Neuron (in vitro differentiated cells): ENCODE measurements around the gene ECM2.

Experiments
- H2AFZ ChIP-seq: one replicate; pipeline ENCODE4 v1.6.1; 2013; ENCODE audit warnings: low read depth, mild to moderate bottlenecking, inconsistent platforms, low read length, moderate library complexity
- H3K27me3 ChIP-seq: one replicate; pipeline ENCODE4 v1.6.1; 2013; ENCODE audit warnings: low read length; ENCODE audit not compliant: insufficient read depth
- H3K36me3 ChIP-seq: one replicate; pipeline ENCODE4 v1.6.1; 2013; ENCODE audit warnings: low read length; ENCODE audit not compliant: insufficient read depth
- H3K4me1 ChIP-seq: one replicate; pipeline ENCODE4 v1.6.1; 2013; ENCODE audit warnings: low read length; ENCODE audit not compliant: insufficient read depth
- H3K4me3 ChIP-seq: 2 replicates; pipeline ENCODE4 v1.5.1; 2013; ENCODE audit warnings: mild to moderate bottlenecking, low read length, moderate library complexity
- H3K9me3 ChIP-seq: one replicate; pipeline ENCODE4 v1.6.1; 2013; ENCODE audit warnings: low read length

The ECM2 gene

DNA sequence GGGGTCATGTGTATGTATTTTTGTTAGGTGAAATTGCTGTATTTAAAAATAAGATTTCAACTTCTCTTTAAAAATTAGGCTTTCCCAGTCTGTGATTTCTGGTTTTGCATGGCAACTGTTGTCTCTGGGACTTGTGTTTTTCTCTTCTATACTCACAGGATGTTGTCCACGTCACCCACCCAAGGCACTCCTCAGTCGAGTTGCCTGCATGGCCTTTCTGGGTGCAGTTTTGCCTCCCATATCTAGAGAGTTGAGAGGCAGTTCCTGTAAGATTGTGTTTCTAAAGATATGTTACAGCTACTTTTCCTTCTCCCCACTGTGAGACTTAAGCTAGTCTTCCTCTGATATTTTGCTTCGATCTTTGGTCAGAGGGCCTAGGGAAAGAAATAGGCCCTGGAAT is 51.2 kb downstream of the ECM2 start:
- H3K4me1 ChIP-seq: peaks cover 3% of the 10 kb centered on the region
- H3K9me3 ChIP-seq: no peaks in the 10 kb centered on the region
- no peaks in the 10 kb centered on the region for H3K36me3 ChIP-seq
- no peaks in the 10 kb centered on the region for H3K27me3 ChIP-seq
- no peak overlapping the region for H2AFZ ChIP-seq
- no peak overlapping the region for H3K4me3 ChIP-seq

DNA sequence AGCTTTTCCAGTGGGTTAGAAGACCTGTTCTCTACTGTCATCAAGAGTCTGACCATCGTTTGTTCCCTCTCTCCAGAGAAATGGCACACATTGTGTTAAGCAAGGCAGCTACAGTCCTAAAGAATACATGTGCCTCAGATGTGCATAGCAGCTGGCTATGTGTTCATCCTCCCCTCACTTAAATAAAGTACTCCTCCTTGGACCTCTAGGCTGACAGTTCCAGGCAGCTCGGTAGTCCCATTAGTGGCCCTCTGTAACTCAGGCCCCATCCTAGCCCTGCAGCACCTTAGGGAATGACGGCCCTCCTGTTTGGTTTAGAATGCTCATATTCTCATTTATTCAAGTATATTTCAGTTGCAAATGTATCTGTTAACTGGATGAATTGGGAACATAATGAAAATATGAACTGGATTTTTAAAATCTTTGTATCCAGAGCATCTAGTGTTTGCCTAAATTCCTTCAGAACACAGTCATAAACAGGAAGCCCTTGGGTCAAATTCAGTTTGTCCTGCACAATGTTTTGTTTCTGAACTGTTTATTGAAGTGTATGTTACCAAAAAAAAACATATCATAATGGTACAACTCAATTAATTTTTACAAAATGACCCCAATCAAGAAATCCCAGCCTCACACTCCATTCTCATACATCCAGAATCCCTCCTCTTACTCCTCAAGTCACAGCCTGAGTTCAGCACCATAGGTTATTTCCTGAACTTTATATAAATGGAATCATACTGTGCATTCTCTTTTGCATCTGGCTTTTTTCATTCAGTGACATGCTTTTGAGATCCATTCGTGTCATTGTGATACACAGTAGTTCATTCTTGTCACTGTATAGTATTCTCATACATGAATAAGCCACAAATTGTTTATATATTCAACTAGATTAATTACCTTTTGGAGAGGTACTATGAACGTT is 51.9 kb downstream of the ECM2 start:
- Histone ChIP-seq H2AFZ (no peak overlapping the region), H3K36me3 (no peaks in the 10 kb centered on the region), H3K4me3 (no peak overlapping the region), H3K9me3 (no peaks in the 10 kb centered on the region), H3K27me3 (no peaks in the 10 kb centered on the region), H3K4me1 (peaks cover 3% of the 10 kb centered on the region)

- Histone ChIP-seq H3K27me3 (no peaks in the 10 kb centered on the region), H3K9me3 (no peaks in the 10 kb centered on the region), H2AFZ (no peak overlapping the region), H3K4me1 (peaks cover 3% of the 10 kb centered on the region), H3K4me3 (no peak overlapping the region), H3K36me3 (no peaks in the 10 kb centered on the region)
Observed at GRCh38 chr9:92482805-92483204, 53.0 kb downstream of the ECM2 start.

DNA sequence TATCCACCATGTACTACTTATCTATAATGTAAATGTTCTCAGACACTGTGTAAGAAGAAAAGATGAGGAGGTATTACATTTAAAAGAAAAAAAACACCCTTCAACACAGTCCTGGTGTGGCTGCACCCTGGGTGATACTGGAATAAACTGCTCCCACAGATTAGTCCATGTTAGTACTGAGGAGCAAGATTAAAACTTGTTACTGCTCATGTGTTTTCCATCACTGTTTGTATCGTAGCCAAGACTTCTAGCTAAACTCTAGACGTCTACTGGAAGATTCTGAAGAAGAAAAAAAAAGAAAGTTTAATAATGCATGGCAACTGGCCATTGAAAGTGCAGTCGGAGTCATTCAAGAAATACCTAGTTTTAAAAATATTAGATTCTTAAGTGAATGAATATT is 53.5 kb downstream of the ECM2 start, which contains the start of gene ASPN:
ASPN (minus strand) TSS at position 178 of the 400 bp plus-strand sequence.
- H3K9me3 ChIP-seq: no peaks in the 10 kb centered on the region
- H3K4me1 ChIP-seq: peaks cover 3% of the 10 kb centered on the region
- no peaks in the 10 kb centered on the region for H3K36me3 ChIP-seq
- no peak within 1 kb of the TSS for H2AFZ ChIP-seq
- H3K27me3 ChIP-seq: no peaks in the 10 kb centered on the region
- H3K4me3 ChIP-seq: no peak within 1 kb of the TSS

GRCh38 chr9:92480986-92481633 is 54.7 kb downstream of the ECM2 start:
- H3K36me3 ChIP-seq: no peaks in the 10 kb centered on the region
- no peaks in the 10 kb centered on the region for H3K9me3 ChIP-seq
- H3K27me3 ChIP-seq: no peaks in the 10 kb centered on the region
- no peak overlapping the region for H3K4me3 ChIP-seq
- no peak overlapping the region for H2AFZ ChIP-seq
- peaks cover 3% of the 10 kb centered on the region for H3K4me1 ChIP-seq

DNA sequence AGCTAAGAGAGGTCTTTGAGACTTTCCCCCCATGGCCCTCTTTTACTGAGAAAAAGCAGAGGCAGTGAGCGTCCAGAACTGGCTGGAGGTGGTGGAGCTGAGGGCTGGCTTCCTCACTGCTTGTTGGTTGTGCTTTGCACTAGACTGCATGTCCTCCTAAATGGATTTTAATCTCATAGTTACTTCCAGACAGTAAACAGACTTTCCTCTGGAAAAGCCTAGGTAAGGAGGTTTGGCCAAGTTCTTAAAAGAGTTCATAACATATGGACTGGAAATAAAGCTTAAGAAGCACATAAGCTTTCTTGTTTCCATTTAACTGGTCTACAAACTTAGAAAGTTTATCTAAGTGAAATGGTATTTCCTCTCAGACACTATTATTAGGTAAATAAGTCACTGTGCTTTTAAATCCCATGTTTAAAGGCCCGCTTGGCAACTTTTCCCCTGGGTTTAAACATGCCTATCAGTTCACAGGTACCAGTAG is 55.5 kb downstream of the ECM2 start:
- Histone ChIP-seq H2AFZ (no peak overlapping the region), H3K27me3 (no peaks in the 10 kb centered on the region), H3K4me3 (no peak overlapping the region), H3K4me1 (peaks cover 3% of the 10 kb centered on the region), H3K36me3 (no peaks in the 10 kb centered on the region), H3K9me3 (no peaks in the 10 kb centered on the region)

DNA sequence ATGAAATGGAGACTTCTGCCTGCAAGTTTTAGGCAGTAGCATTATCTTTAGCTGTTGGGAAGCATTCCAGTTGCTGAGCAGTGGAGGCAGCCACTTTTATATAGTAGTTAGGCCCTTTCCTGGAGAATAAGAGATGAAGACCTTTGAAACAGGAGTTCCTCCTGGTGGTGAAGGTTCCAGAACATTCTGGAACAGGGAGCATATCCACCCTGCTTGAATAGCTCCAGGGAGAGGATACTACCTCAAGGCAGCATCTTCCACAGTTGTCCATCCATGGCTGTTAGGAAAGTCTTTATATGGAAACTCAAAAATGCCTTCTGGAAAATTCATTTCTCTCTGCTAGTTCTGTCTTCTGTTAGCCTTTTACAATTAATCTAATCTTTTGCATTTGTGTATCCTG is 56.4 kb downstream of the ECM2 start:
- Histone ChIP-seq H3K36me3 (no peaks in the 10 kb centered on the region), H2AFZ (no peak overlapping the region), H3K27me3 (no peaks in the 10 kb centered on the region), H3K4me1 (peaks cover 3% of the 10 kb centered on the region), H3K4me3 (no peak overlapping the region), H3K9me3 (no peaks in the 10 kb centered on the region)

- Histone ChIP-seq H3K27me3 (no peaks in the 10 kb centered on the region), H3K4me1 (peaks cover 3% of the 10 kb centered on the region), H3K36me3 (no peaks in the 10 kb centered on the region), H2AFZ (no peak overlapping the region), H3K9me3 (no peaks in the 10 kb centered on the region), H3K4me3 (no peak overlapping the region)
Observed at GRCh38 chr9:92478783-92479182, 57.0 kb downstream of the ECM2 start.

DNA sequence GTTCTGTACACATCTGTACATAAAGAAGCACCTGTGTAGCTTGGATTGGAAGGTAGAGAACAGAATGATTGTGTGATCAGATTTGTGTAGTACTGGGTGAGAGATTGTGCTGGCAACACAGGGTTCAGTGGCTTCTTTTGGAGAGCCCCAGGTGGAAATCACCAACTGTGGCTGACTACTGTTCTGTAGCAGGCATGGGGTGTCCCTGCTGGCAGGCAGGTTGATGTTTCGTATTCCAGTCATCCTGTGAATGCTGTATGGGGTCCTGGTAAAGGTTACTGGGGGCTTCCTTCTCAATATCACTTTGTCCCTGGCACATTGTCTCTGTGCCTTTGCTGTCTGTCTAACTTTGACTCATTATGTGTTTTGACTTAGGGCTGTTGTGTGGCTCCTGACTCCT is 58.8 kb downstream of the ECM2 start:
- H3K4me1 ChIP-seq: peaks cover 3% of the 10 kb centered on the region
- H3K4me3 ChIP-seq: no peak overlapping the region
- no peaks in the 10 kb centered on the region for H3K27me3 ChIP-seq
- no peak overlapping the region for H2AFZ ChIP-seq
- no peaks in the 10 kb centered on the region for H3K36me3 ChIP-seq
- H3K9me3 ChIP-seq: no peaks in the 10 kb centered on the region

DNA sequence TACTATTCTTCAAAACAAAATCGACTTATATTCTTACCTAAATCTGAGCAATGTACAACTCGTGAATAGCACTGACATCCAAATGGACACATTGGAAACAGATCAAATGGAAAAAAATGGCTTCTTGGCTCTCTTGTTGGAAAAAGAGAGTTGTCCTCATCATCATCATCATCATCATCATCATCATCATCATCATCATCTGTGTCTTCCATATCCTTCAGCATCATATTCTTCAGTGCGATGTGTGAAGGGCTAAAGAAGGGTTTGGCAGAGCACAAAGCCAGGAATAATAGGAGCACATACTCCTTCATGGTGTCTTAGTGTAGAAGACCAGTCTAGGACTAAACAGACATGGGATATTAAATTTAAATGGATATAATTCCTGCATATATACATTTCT is 61.2 kb downstream of the ECM2 start:
- H3K36me3 ChIP-seq: no peaks in the 10 kb centered on the region
- no peaks in the 10 kb centered on the region for H3K27me3 ChIP-seq
- H3K9me3 ChIP-seq: no peaks in the 10 kb centered on the region
- H3K4me3 ChIP-seq: no peak overlapping the region
- H3K4me1 ChIP-seq: no peaks in the 10 kb centered on the region
- H2AFZ ChIP-seq: no peak overlapping the region

DNA sequence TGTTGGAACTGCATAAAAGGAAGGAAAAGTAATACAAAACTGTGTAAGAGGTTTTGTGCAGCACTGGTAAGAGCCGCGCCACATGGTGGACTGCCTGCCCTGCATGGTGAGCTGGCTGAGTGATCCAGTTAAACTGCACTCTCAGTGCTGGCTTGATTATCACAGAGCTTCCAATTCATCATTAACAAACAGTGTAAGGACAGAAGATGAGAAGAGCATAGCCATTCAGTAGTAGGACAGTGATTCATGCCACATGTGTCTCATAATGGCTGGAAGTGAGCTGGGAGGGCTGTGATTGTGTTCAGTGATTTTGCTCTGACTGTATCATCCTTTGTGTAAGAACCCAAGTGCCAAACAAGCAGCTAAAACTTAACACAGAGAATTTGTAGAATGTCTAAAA is 67.6 kb downstream of the ECM2 start:
- peaks cover 3% of the 10 kb centered on the region for H3K4me1 ChIP-seq
- H2AFZ ChIP-seq: no peak overlapping the region
- H3K27me3 ChIP-seq: no peaks in the 10 kb centered on the region
- H3K4me3 ChIP-seq: no peak overlapping the region
- no peaks in the 10 kb centered on the region for H3K9me3 ChIP-seq
- H3K36me3 ChIP-seq: no peaks in the 10 kb centered on the region

GRCh38 chr9:92467511-92467910 is 68.3 kb downstream of the ECM2 start:
- no peaks in the 10 kb centered on the region for H3K27me3 ChIP-seq
- H3K9me3 ChIP-seq: no peaks in the 10 kb centered on the region
- H3K36me3 ChIP-seq: no peaks in the 10 kb centered on the region
- H2AFZ ChIP-seq: no peak overlapping the region
- peaks cover 3% of the 10 kb centered on the region for H3K4me1 ChIP-seq
- no peak overlapping the region for H3K4me3 ChIP-seq

DNA sequence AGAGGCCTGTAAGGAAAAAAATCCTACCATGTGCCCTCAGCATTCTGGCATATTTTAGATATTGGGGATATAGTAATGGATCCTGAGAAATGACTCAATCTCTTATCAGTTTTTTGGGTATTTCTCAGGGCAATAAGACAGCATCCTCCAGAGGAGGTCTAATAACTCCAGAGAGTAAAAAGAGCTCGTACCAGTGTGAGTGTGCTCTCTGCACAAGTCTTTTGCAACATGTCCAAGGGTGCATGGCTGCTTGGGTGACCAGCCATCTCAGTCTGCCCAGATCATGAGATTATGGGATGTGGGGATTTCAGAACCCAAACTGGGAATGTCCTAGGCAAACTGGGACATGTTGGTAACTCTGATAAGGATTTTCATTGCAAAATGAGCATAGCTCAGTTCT is 68.7 kb downstream of the ECM2 start:
- H2AFZ ChIP-seq: no peak overlapping the region
- no peaks in the 10 kb centered on the region for H3K27me3 ChIP-seq
- peaks cover 3% of the 10 kb centered on the region for H3K4me1 ChIP-seq
- no peak overlapping the region for H3K4me3 ChIP-seq
- no peaks in the 10 kb centered on the region for H3K36me3 ChIP-seq
- H3K9me3 ChIP-seq: no peaks in the 10 kb centered on the region
